Putamen (tissue), 1 donor: Measurements from ENCODE around the gene FAM174C.

Experiments
- DNase-seq: peaks from one replicate; pipeline ENCODE4 v3.0.0-alpha.2; 2016; ENCODE audit warnings: low spot score

FAM174C gene

GRCh38 chr19:1261798-1262622 is 13.3 kb upstream of the FAM174C start:
- no peak for DNase-seq

DNA sequence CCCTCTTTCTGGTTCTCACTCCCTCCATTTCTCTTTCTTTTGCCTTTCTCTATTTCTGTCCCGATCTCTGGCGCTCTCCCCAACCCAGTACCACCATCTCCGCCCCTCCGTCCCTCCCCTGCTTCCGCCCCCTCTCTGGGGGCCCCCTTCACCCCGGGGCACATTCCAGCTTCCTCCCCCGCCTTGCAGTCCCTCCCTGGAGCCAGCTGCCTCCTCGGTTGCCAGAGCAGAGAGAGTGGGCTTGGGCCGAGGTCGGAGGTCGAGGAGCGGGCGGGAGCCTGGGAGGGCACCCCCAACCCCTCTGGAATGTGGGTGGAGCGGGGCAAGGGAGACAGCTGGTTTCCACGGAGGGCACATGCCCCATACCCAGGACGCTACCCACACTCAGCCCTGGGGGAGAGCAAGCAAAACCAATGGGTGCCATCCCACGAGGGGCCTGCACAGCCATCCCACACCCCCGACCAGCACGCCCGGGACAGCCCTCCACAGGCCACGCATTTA is 12.7 kb upstream of the FAM174C start:
- DNase-seq: no peak

- DNase-seq: no peak
Observed at GRCh38 chr19:1263188-1263587, 12.1 kb upstream of the FAM174C start.

GRCh38 chr19:1264801-1265614 is 10.3 kb upstream of the FAM174C start:
- DNase-seq: no peak

GRCh38 chr19:1265615-1266128 is 9.7 kb upstream of the FAM174C start:
- no peak for DNase-seq

DNA sequence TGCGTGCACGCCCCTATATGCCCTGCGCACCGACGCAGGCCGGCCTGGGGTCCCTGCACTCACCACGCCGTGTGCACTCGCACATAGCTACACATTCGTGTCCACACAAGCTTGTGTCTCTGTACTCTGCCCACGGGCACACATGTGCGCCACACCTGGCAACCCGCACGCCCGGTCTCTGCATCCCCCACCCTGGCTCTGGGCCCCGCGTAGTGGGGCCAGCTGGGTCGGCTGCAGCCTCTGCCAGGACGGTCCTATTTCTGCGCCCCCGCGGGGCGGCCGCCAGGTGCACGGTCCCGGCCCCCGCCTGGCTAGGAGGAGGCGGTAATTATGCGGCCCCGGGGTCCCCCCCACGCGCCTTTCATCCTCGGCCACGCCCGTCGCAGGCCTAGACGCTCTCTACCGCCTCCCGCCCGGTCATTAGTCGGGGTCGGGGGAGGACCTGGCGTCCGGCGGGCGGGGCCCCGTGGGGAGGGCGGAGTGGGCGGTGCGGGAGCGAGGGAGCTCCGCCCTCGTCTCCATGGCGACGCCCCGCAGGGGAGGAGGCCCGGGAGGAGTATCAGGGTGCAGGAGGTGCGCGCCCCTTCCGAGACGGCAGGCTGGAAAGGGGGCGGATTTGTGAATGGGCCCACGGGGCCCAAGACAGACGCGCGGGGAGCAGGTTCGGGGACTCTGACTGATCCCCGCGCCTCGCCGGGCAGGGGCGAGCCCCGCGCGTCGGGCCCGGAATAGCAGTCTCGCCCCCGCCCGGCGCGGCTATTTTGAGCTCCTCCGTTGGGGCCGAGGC is 9.0 kb upstream of the FAM174C start:
- peak; percentile 76 for DNase-seq

- no peak for DNase-seq
Observed at GRCh38 chr19:1266916-1267476, 8.3 kb upstream of the FAM174C start.

- no peak for DNase-seq
Observed at GRCh38 chr19:1267477-1268225, 7.7 kb upstream of the FAM174C start.

DNA sequence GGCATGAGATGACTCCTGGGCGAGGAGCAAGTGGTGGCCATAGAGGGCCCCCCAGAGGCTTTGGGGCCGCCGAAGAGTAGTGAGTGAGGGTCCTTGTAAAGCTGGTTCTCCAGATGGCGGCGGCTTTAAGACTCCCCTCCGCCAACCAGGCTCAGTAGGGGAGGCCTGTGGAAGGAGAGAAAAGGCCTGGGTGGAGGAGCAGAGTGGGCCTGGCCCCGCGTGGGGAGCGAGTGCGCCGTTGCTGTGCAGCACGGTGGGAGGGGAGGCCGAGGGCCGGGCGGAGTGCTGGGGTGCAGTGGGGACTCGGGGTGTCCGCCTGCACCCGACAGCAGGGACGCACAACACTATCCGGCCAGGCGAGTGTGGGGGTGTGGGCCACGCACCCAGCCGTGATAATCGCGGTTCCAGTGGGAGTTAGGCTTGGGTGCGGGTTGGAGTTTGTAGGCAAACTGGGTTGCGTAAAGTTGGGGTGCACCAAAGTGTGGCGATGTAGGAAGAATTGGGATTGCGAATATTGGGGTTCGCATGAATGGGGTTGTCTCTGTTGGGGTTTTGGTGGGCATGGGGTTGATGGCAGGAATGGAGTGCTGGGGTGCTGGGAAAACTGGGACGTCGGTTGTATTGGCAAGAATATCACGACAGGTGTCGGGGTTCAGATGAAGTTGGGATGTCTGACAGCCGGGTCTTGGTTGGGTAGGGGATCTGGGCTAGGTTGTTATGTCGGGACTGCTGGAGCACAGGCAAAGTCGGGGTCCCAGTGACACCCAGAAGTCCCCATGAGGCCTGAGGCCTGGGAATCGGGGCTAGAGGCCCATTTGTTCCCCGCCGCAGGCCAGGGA is 6.9 kb upstream of the FAM174C start:
- no peak for DNase-seq

DNA sequence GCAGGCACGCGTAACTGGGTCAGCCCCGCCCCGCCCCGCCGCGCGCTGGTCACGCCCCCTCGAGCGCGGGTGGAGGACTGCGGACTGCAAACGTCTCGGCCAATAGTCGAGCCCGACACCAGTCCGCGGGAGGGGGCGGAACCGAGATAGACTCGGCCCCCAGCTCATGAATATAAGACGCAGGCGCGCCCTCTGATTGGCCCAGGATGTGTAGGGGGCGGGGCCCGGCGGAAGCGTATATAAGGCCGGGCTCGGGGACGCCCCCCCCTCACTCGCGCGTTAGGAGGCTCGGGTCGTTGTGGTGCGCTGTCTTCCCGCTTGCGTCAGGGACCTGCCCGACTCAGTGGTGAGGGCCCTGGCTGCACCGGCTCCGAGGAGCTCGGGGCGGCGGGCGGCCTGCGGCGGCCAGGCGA is 6.3 kb upstream of the FAM174C start, which contains the start of gene CIRBP:
Gene CIRBP, plus strand, starts transcription at position 268 of the 413 bp plus-strand sequence. CDS start 1,602 bp downstream, outside the sequence.
- DNase-seq: peak; percentile 99

DNA sequence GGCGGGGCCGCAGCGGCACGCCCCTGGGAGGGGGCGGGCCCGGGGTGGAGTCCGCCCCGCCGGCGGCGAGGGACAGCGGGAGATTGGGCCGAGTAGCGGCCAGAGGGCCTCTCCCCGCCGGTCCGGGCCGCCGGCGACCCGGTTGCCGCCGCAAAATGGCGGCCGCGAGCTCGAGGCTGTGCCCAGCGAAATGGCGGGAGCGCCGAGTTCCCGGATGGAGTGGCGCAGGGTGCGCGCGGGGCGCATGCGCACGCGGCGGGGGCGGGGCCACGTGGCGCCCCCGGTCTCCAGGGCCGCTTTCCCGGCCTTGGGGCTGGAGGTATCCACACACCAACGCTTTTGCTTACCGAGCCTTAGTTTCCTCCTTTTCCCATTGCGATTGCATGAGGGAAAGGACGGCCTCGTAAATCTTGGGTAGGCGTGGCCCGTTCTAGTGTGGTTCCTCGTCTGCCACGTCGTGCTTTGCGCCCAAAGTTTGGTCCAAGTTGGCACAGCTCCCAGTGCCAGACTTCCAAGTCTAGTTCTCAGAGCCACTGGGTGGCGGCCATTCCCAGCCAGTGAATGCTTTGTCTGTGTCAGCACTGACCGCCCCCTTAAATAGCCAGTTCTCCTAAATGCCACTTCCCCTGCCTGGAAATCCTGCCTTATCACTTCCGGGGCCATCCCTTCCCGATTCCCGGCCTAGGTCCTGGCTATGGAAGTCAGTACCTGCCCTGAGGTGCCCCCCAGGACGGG is 5.7 kb upstream of the FAM174C start:
- DNase-seq: peak; percentile 84

DNA sequence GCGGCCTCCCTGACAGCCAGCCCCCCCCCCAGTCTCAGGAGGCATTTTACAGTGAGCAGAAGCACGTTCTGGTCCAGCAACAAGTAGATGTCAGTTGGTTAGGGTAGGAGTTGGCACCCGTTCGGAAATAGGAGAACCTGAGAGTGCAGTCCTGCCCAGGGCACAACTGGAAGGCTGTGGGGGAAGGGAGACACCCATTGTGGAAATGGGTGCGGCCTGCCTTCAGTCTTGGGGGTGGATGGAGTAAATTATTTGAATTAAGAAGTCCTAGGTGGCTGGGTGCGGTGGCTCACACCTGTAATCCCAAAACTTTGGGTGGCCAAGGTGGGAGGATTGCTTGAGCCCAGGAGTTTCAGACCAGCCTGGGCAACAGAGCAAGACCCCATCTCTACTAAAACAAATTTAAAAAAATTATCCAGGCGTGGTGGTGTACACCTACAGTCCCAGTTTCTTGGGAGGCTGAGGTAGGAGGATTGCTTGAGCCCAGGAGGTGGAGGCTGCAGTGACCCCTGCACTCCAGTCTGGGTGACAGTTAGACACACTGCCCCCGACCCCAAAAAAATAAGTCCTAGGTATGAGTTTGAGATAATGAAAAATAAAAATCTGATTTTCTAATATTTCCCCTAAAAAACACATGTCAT is 5.0 kb upstream of the FAM174C start:
- no peak for DNase-seq

DNA sequence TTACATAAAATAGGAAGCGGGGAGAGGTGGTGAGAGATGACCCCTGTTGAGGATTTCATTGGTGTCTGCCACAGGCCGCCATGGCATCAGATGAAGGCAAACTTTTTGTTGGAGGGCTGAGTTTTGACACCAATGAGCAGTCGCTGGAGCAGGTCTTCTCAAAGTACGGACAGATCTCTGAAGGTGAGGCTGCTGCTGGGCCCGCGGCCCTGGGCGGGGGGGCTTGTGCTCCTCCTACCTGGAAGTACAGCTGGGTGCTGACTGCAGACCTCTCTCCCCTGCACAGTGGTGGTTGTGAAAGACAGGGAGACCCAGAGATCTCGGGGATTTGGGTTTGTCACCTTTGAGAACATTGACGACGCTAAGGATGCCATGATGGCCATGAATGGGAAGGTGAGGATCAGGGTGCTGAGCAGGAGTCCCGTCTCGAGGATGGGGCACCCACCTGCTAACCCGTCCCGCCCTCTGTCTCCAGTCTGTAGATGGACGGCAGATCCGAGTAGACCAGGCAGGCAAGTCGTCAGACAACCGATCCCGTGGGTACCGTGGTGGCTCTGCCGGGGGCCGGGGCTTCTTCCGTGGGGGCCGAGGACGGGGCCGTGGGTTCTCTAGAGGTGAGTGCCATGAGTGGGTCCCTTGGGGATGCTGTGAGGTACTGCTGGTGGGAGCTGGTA is 4.3 kb upstream of the FAM174C start:
- DNase-seq: no peak

- DNase-seq: no peak
Observed at GRCh38 chr19:1271528-1272422, 3.6 kb upstream of the FAM174C start.

- no peak for DNase-seq
Observed at GRCh38 chr19:1272423-1273262, 2.7 kb upstream of the FAM174C start.
